Measurements from ENCODE around the gene JMY.
A peak's percentile ranks its signal among the peaks of the same experiment; 100 is the strongest.
"Not testable (repeated sequence)": the region's sequence is repeated elsewhere in the genome, so short reads cannot be mapped to it uniquely, and the experiment has no call there.

The JMY gene

GRCh38 chr5:79236970-79237739 is 1.2 kb downstream of the JMY start:
- peak; percentile 46 for DNase-seq (ENCODE audit: low read depth)

- DNase-seq (ENCODE audit: low read depth) = no peak
Observed at GRCh38 chr5:79237740-79238560, 2.0 kb downstream of the JMY start.

GRCh38 chr5:79240561-79240960 is 4.6 kb downstream of the JMY start:
- no peak for DNase-seq (ENCODE audit: low read depth)

GRCh38 chr5:79241535-79241979 is 5.6 kb downstream of the JMY start:
- no peak for DNase-seq (ENCODE audit: low read depth)

GRCh38 chr5:79242242-79243039 is 6.5 kb downstream of the JMY start:
- DNase-seq (ENCODE audit: low read depth) = no peak

- DNase-seq (ENCODE audit: low read depth) = no peak
Observed at GRCh38 chr5:79243224-79243623, 7.3 kb downstream of the JMY start.

- not testable (repeated sequence) for DNase-seq (ENCODE audit: low read depth)
Observed at GRCh38 chr5:79254067-79254466, 18.1 kb downstream of the JMY start.

GRCh38 chr5:79255786-79256557 is 20.0 kb downstream of the JMY start:
- peak; percentile 30 for DNase-seq (ENCODE audit: low read depth)

GRCh38 chr5:79256563-79256962 is 20.6 kb downstream of the JMY start:
- DNase-seq (ENCODE audit: low read depth) = no peak

GRCh38 chr5:79257314-79257713 is 21.4 kb downstream of the JMY start:
- DNase-seq (ENCODE audit: low read depth) = no peak

GRCh38 chr5:79258801-79259200 is 22.9 kb downstream of the JMY start:
- no peak for DNase-seq (ENCODE audit: low read depth)

GRCh38 chr5:79259383-79259782 is 23.5 kb downstream of the JMY start:
- DNase-seq (ENCODE audit: low read depth) = no peak

GRCh38 chr5:79259810-79260209 is 23.9 kb downstream of the JMY start:
- no peak for DNase-seq (ENCODE audit: low read depth)

GRCh38 chr5:79261897-79262296 is 26.0 kb downstream of the JMY start:
- no peak for DNase-seq (ENCODE audit: low read depth)

GRCh38 chr5:79263290-79263689 is 27.4 kb downstream of the JMY start:
- no peak for DNase-seq (ENCODE audit: low read depth)

- DNase-seq (ENCODE audit: low read depth) = no peak
Observed at GRCh38 chr5:79267180-79267579, 31.2 kb downstream of the JMY start.

- no peak for DNase-seq (ENCODE audit: low read depth)
Observed at GRCh38 chr5:79269733-79270166, 33.8 kb downstream of the JMY start.

GRCh38 chr5:79273341-79273740 is 37.4 kb downstream of the JMY start:
- no peak for DNase-seq (ENCODE audit: low read depth)

- peak; percentile 18 for DNase-seq (ENCODE audit: low read depth)
Observed at GRCh38 chr5:79284846-79285245, 48.9 kb downstream of the JMY start.

- no peak for DNase-seq (ENCODE audit: low read depth)
Observed at GRCh38 chr5:79285285-79285684, 49.4 kb downstream of the JMY start.

GRCh38 chr5:79285833-79286232 is 49.9 kb downstream of the JMY start:
- no peak for DNase-seq (ENCODE audit: low read depth)

- no peak for DNase-seq (ENCODE audit: low read depth)
Observed at GRCh38 chr5:79287380-79287779, 51.4 kb downstream of the JMY start.

Data from iris pigment epithelial cell (primary cell).